Heart right ventricle (tissue), 16 donors: Measurements from ENCODE around the gene OSBPL3. TPM values are rescaled to one million over a fixed set of nuclear protein-coding genes. Genes with fewer than 3 reads are reported as not detected.
A peak's percentile ranks its signal among the peaks of the same experiment; 100 is the strongest.

ENCODE experiments used
- ATAC-seq, 8 donors: fragments of 200-7000 bp; cut with Tn5 transposase; one replicate each; pipeline ENCODE4 v1.9.1; 2020; ENCODE audit warnings: mild to moderate bottlenecking in 8 of 8, moderate library complexity in 8 of 8, moderate number of reproducible peaks in 1 of 8
- DNase-seq, 2 donors: peaks; one replicate each; pipeline ENCODE4 v3.0.0-alpha.2; 2020
- H3K27ac ChIP-seq, 10 donors: fragments of 200-600 bp; sonication (generic) in 2 of 10; one replicate each; pipeline versions ENCODE4 v1.5.0 to v1.8.0; 2020 to 2022; ENCODE audit warnings: mild to moderate bottlenecking in 3 of 10
- H3K27me3 ChIP-seq, 7 donors: fragments of 200-600 bp; one replicate each; pipeline ENCODE4 v1.8.0; 2021 to 2022; ENCODE audit warnings: mild to moderate bottlenecking in 2 of 7
- H3K36me3 ChIP-seq, 9 donors: fragments of 200-600 bp; sonication (generic) in 1 of 9; one replicate each; pipeline versions ENCODE4 v1.5.0 to v1.8.0; 2020 to 2022; ENCODE audit warnings: mild to moderate bottlenecking in 2 of 9
- H3K4me1 ChIP-seq, 9 donors: fragments of 200-600 bp; sonication (generic) in 1 of 9; one replicate each; pipeline versions ENCODE4 v1.5.0 to v1.8.0; 2020 to 2022; ENCODE audit warnings: mild to moderate bottlenecking in 4 of 9
- H3K4me3 ChIP-seq, 10 donors: fragments of 200-600 bp; sonication (generic) in 2 of 10; one replicate each; pipeline versions ENCODE4 v1.5.0 to v1.8.0; 2020 to 2022; ENCODE audit warnings: mild to moderate bottlenecking in 7 of 10, moderate library complexity in 2 of 10
- H3K9me3 ChIP-seq, 11 donors: fragments of 200-600 bp in 10 of 11; sonication (generic) in 2 of 11; one replicate each; pipeline versions ENCODE4 v1.5.0 to v1.8.0; 2013 to 2022; ENCODE audit warnings: mild to moderate bottlenecking in 2 of 11, control low read depth in 1 of 11, moderate library complexity in 1 of 11
- WGBS, 2 donors: extraction: QIAGEN DNeasy Blood & Tissue Kit; methylation state at CpG; one replicate each; pipeline ENCODE4 v1.1.7; 2013; ENCODE audit warnings: inconsistent platforms in 1 of 2; 5-methylcytosine and 5-hydroxymethylcytosine counted together
- intact Hi-C, 10 donors: fragments of 100-400 bp; cut with DNase I; formaldehyde crosslinking; loops; one replicate each; pipeline versions ENCODE4 v1.11.1 to v1.14.2; 2022
- polyA plus RNA-seq, 2 donors: library from polyadenylated mRNA; stranded (reverse); fragments of 200-250 nt; gene quantifications; one replicate each; pipeline ENCODE4 v1.2.3, GENCODE V29; 2013
- total RNA-seq, 10 donors: library from RNA; stranded (reverse); fragmentation: NEBNext Ultra II Directional in 3 of 10; extraction: Animal tissue kit (Norgen Biotek cat#: 25700) in 3 of 10; gene quantifications; one replicate each; pipeline versions ENCODE4 v1.2.1 to v1.2.4, GENCODE V29; 2021 to 2023
- TF ChIP-seq, protein P1 (sequence below), 9 donors: fragments of 200-600 bp; sonication (generic) in 2 of 9; IDR thresholded peaks; one replicate each; pipeline versions ENCODE4 v1.5.0 to v1.8.0; 2021 to 2022; ENCODE audit warnings: antibody characterized with exemption in 9 of 9, mild to moderate bottlenecking in 5 of 9, moderate library complexity in 1 of 9
- donor health status: Arrhythmogenic right ventricular cardiomyopathy.
- donor health status: ischemic (EF 13 %, LVEDD 7.1; RV severe dilation, severe dysfunction).
- donor health status: healthy with polysubstance abuse.
- donor health status: DM: no; HTN: yes; CAD: no.
- donor health status: DM: no; HTN: no; CAD: no.
- donor health status: ischemic (EF 25% LVEDD 6.9; RV normal size, moderate dysfunction).
- donor health status: ischemic (EF 25% LVEDD 5.7; RV mildly dilated, moderate dysfunction).
- donor health status: healthy.
- donor health status: DM: yes; HTN: yes; CAD: no.
- donor health status: Ischemic cardiomyopathy.
- donor health status: ischemic (EF 35%, LVEDD 5.7; RV mildly dilated, moderate dysfunction).
- donor health status: nonischemic (EF 11% LVEDD 7.7; RV severe dilation, severe dysfunction).
- donor health status: DM: yes; HTN: yes; CAD: no.
- donor health status: PGD.
- donor health status: ischemic (EF 29% LVEDD 5.4; RV normal size, mild dysfunction).
- donor health status: nonischemic (EF 23%, LVEDD 6.1; RV moderate dilation, normal function).

OSBPL3 gene
- total and polyA plus RNA-seq, 12 donors: 1.2 to 10.6 (median 3.5) TPM

DNA sequence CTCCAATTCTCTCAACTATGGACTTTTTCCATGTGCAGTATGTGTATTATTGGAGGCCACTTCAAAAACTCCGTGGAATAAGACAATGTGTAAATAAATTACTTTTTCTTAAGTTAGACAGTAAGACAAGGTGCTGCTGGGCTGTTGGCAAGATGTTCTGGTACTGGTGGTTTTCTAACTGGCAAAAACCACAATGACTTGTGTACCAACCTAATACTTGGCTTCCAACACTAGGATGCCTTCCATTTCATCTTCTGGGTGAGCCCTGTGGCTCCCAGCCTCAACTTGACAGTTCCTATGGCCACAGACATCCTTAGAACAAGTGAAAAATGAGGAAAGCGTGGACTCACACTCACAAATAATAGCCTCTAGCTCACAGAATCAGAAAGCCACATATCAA is 77.0 kb downstream of the OSBPL3 start:
- no peaks in the 10 kb centered on the region for H3K9me3 ChIP-seq
- 87 to 89% methylated on average over 2 of the region's 2 CpGs for WGBS, 2 donors
- no peaks in the 10 kb centered on the region for H3K36me3 ChIP-seq
- intact Hi-C loops: loop anchor here in 3 of 10 donors (10.0 kb wide), 1 partner anchor 72 kb away; no protein-coding TSS in a partner anchor
- H3K27me3 ChIP-seq: no peaks in the 10 kb centered on the region
- no peak overlapping the region for H3K4me3 ChIP-seq
- ATAC-seq (no peak), DNase-seq (no peak)
- TF ChIP-seq, protein P1, sequence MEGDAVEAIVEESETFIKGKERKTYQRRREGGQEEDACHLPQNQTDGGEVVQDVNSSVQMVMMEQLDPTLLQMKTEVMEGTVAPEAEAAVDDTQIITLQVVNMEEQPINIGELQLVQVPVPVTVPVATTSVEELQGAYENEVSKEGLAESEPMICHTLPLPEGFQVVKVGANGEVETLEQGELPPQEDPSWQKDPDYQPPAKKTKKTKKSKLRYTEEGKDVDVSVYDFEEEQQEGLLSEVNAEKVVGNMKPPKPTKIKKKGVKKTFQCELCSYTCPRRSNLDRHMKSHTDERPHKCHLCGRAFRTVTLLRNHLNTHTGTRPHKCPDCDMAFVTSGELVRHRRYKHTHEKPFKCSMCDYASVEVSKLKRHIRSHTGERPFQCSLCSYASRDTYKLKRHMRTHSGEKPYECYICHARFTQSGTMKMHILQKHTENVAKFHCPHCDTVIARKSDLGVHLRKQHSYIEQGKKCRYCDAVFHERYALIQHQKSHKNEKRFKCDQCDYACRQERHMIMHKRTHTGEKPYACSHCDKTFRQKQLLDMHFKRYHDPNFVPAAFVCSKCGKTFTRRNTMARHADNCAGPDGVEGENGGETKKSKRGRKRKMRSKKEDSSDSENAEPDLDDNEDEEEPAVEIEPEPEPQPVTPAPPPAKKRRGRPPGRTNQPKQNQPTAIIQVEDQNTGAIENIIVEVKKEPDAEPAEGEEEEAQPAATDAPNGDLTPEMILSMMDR (IDR thresholded peaks at IDR 0.05): no peak
- H3K4me1 ChIP-seq: peaks cover 0 to 44% (median 6%) of the 10 kb centered on the region in 9 donors
- H3K27ac ChIP-seq: no peak overlapping the region

DNA sequence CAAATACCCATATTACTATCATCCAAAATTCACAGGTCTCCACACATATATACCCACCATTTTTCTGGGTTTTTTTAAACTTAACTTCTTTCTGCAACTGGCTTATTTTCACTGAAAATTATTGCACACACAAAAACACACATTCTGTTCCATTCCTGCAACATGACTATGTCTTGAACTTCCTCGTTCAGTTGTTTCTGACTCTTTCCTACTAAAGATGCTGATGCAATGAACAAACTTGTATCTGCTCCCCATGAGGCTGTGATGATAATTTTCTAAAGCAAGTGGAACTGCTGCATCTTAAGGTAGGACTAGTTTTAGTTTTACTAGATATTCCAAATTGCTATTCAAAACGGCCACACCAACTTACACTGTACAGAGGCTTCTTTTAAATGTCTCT is 77.7 kb downstream of the OSBPL3 start:
- Histone ChIP-seq H3K27ac (no peak overlapping the region), H3K4me3 (no peak overlapping the region), H3K36me3 (no peaks in the 10 kb centered on the region), H3K4me1 (peaks cover 0 to 38% (median 6%) of the 10 kb centered on the region in 9 donors), H3K9me3 (no peaks in the 10 kb centered on the region), H3K27me3 (no peaks in the 10 kb centered on the region)
- no peak for DNase-seq
- no peak for ATAC-seq
- 65 to 80% methylated on average over 2 of the region's 2 CpGs for WGBS, 2 donors
- intact Hi-C loops: loop anchor here in 3 of 10 donors (10.0 kb wide), 1 partner anchor 73 kb away; no protein-coding TSS in a partner anchor
- TF ChIP-seq, protein P1 (IDR thresholded peaks at IDR 0.05): no peak

DNA sequence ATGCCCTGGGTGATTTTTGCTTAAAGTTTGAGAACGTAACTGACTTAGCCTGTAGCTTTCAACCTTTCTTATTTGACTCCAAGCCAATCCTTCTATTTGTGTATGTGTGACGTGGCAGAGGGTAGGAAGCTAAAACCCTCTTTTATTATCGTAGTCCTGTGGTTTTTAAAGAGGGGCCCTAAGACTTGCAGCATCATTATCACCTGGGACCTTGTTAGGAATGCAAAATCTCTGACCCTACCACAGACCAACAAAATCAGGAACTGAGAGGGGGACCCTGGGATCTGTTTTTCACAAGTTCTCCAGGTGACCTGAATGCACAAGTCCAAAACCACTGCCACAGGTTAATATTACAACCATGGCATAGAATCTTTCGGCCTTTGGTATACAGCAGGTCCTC is 80.1 kb downstream of the OSBPL3 start:
- Histone ChIP-seq H3K4me3 (no peak overlapping the region), H3K27ac (no peak overlapping the region), H3K9me3 (no peaks in the 10 kb centered on the region), H3K27me3 (no peaks in the 10 kb centered on the region), H3K36me3 (no peaks in the 10 kb centered on the region), H3K4me1 (peaks cover 0 to 35% (median 0%) of the 10 kb centered on the region in 9 donors)
- 83% methylated on average over 4 of the region's 4 CpGs for WGBS, 2 donors
- intact Hi-C loops: loop anchor here in 4 of 10 donors (10.0 kb wide), 3 partner anchors 75 to 165 kb away; no protein-coding TSS in a partner anchor
- ATAC-seq (no peak), DNase-seq (no peak)
- TF ChIP-seq, protein P1 (IDR thresholded peaks at IDR 0.05): no peak

DNA sequence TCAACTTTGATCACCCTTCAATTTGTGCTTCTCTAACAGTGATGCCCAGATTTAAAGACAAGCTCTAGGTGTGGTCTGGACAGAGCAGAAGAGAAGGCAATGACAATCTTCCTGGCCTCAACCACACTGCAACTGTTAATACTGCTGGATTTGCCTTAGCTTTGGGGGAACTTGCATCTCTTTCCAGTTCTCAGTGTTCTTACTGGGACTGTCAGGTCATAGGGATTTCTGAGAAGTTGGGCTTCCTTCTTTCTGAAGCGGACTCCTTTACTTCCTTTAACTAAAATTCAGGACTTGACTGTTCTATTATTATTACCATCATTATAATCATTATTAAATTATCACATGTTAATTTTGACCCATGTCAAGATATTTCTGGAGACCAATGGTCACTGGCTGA is 80.8 kb downstream of the OSBPL3 start:
- WGBS, 2 donors: 86 to 97% methylated on average over 1 of the region's 1 CpG
- H3K36me3 ChIP-seq: no peaks in the 10 kb centered on the region

More for the DNA sequence above, 80.8 kb downstream of the OSBPL3 start:
- Histone ChIP-seq H3K4me1 (peaks cover 0 to 31% (median 0%) of the 10 kb centered on the region in 9 donors), H3K27me3 (no peaks in the 10 kb centered on the region), H3K4me3 (no peak overlapping the region), H3K27ac (peak overlapping the region in 1 of 10 donors; percentile 42), H3K9me3 (no peaks in the 10 kb centered on the region)
- intact Hi-C loops: loop anchor here in 2 of 10 donors (10.0 kb wide), 3 partner anchors 74 to 166 kb away; no protein-coding TSS in a partner anchor
- ATAC-seq (no peak), DNase-seq (no peak)
- TF ChIP-seq, protein P1 (IDR thresholded peaks at IDR 0.05): no peak
